GM23338 (cell line): ENCODE measurements around the gene KIF25. TPM values are rescaled to one million over a fixed set of nuclear protein-coding genes. Genes with fewer than 3 reads are reported as not detected.

ENCODE experiments used
- ATAC-seq: fragments of 200-7000 bp; cut with Tn5 transposase; 3 replicates; pipeline ENCODE4 v1.9.1; 2020
- DNase-seq: peaks from one replicate; pipeline ENCODE4 v3.0.0-alpha.2; 2015; ENCODE audit warnings: low spot score
- H2AFZ ChIP-seq: fragments of 200-600 bp; sonication (generic); 2 replicates; pipeline ENCODE4 v1.8.0; 2016; ENCODE audit warnings: antibody characterized with exemption, mild to moderate bottlenecking, moderate library complexity
- H3F3A ChIP-seq: fragments of 200-600 bp; sonication (generic); replicated peaks from 2 replicates; pipeline ENCODE4 v1.8.0; 2017; ENCODE audit warnings: antibody characterized with exemption, mixed run types, low read depth
- H3K27ac ChIP-seq: fragments of 200-600 bp; sonication (generic); 2 replicates; pipeline ENCODE4 v1.6.1; 2016; ENCODE audit warnings: low read depth
- H3K27me3 ChIP-seq: fragments of 200-600 bp; sonication (generic); 2 replicates; pipeline ENCODE4 v1.8.0; 2016; ENCODE audit warnings: mild to moderate bottlenecking, mixed run types, moderate library complexity; ENCODE audit not compliant: insufficient read depth
- H3K36me3 ChIP-seq: fragments of 200-600 bp; sonication (generic); 2 replicates; pipeline ENCODE4 v1.8.0; 2016; ENCODE audit warnings: mild to moderate bottlenecking; ENCODE audit not compliant: insufficient read depth
- H3K4me1 ChIP-seq: fragments of 200-600 bp; sonication (generic); 2 replicates; pipeline ENCODE4 v1.8.0; 2016; ENCODE audit warnings: mild to moderate bottlenecking, moderate library complexity; ENCODE audit not compliant: insufficient read depth
- H3K4me2 ChIP-seq: fragments of 200-600 bp; sonication (generic); 2 replicates; pipeline ENCODE4 v1.7.1; 2017; ENCODE audit warnings: mixed run types
- H3K4me3 ChIP-seq: fragments of 200-600 bp; sonication (generic); 2 replicates; pipeline ENCODE4 v1.6.1; 2016; ENCODE audit warnings: mixed run types
- H3K79me2 ChIP-seq: fragments of 200-600 bp; sonication (generic); replicated peaks from 2 replicates; pipeline ENCODE4 v1.8.0; 2017; ENCODE audit warnings: mild to moderate bottlenecking; ENCODE audit not compliant: insufficient read depth
- H3K9me2 ChIP-seq: fragments of 200-600 bp; sonication (generic); 2 replicates; pipeline ENCODE4 v1.8.0; 2017; ENCODE audit not compliant: insufficient read depth
- H4K20me1 ChIP-seq: fragments of 200-600 bp; sonication (generic); replicated peaks from 2 replicates; pipeline ENCODE4 v1.8.0; 2017; ENCODE audit warnings: mild to moderate bottlenecking; ENCODE audit not compliant: insufficient read depth
- H3K27ac Mint-ChIP-seq: 2 replicates; pipeline ENCODE4 v1.8.0; 2020; ENCODE audit warnings: inconsistent platforms, mild to moderate bottlenecking, moderate library complexity, mixed read lengths
- H3K27me3 Mint-ChIP-seq: 3 replicates; pipeline ENCODE4 v1.8.0; 2022; ENCODE audit warnings: low read depth, mild to moderate bottlenecking, moderate library complexity, mixed read lengths, inconsistent platforms; ENCODE audit not compliant: insufficient read depth, poor library complexity
- H3K36me3 Mint-ChIP-seq: 3 replicates; pipeline ENCODE4 v1.8.0; 2021; ENCODE audit warnings: low read depth, mild to moderate bottlenecking, inconsistent platforms, moderate library complexity, mixed read lengths
- H3K4me1 Mint-ChIP-seq: 3 replicates; pipeline ENCODE4 v1.8.0; 2020; ENCODE audit warnings: mild to moderate bottlenecking, inconsistent platforms, mixed read lengths
- H3K4me3 Mint-ChIP-seq: 3 replicates; pipeline ENCODE4 v1.8.0; 2021; ENCODE audit warnings: moderate library complexity, mild to moderate bottlenecking, inconsistent platforms, mixed read lengths
- H3K9me3 Mint-ChIP-seq: 3 replicates; pipeline ENCODE4 v1.8.0; 2020; ENCODE audit warnings: moderate library complexity, mild to moderate bottlenecking, inconsistent platforms, mixed read lengths
- CREB1 ChIP-seq: fragments of 250-450 bp; sonication (Bioruptor Pico); IDR thresholded peaks from 2 replicates; pipeline ENCODE4 v1.5.0; 2020; ENCODE audit warnings: low read depth, mild to moderate bottlenecking, moderate library complexity
- CTCF ChIP-seq, 2 experiments: fragments of 200-600 bp in 1 of 2; sonication (generic) in 1 of 2; conservative IDR thresholded peaks; 2 replicates each; pipeline versions ENCODE4 v1.5.1 to v1.6.1; 2016 to 2017; ENCODE audit warnings: antibody characterized with exemption in 2 of 2, low read depth in 2 of 2, mild to moderate bottlenecking in 2 of 2, moderate library complexity in 1 of 2
- ETS1 ChIP-seq: IDR thresholded peaks from 2 replicates; pipeline ENCODE4 v1.6.1; 2016; ENCODE audit warnings: antibody characterized with exemption
- EZH2 ChIP-seq: fragments of 200-600 bp; sonication (generic); IDR thresholded peaks from one replicate; pipeline ENCODE4 v1.8.0; 2017; ENCODE audit warnings: antibody characterized with exemption, mild to moderate bottlenecking, low read depth; ENCODE audit not compliant: unreplicated experiment
- EZH2phosphoT487 ChIP-seq: fragments of 200-600 bp; sonication (generic); IDR thresholded peaks from one replicate; pipeline ENCODE4 v1.8.1; 2018; ENCODE audit warnings: antibody characterized with exemption; ENCODE audit not compliant: unreplicated experiment
- JUNB ChIP-seq: IDR thresholded peaks from one replicate; pipeline ENCODE4 v1.6.1; 2016; ENCODE audit warnings: antibody characterized with exemption; ENCODE audit not compliant: unreplicated experiment
- NANOG ChIP-seq: IDR thresholded peaks from 2 replicates; pipeline ENCODE4 v1.6.1; 2016; ENCODE audit warnings: antibody characterized with exemption, borderline replicate concordance
- POLR2AphosphoS5 ChIP-seq: IDR thresholded peaks from 2 replicates; pipeline ENCODE4 v1.6.1; 2016; ENCODE audit warnings: antibody characterized with exemption, low read depth
- REST ChIP-seq: IDR thresholded peaks from one replicate; pipeline ENCODE4 v1.6.1; 2018; ENCODE audit warnings: antibody characterized with exemption; ENCODE audit not compliant: unreplicated experiment
- STAT1 ChIP-seq: IDR thresholded peaks from one replicate; pipeline ENCODE4 v1.6.1; 2016; ENCODE audit warnings: antibody characterized with exemption; ENCODE audit not compliant: unreplicated experiment
- ZNF114 ChIP-seq: fragments of 250-450 bp; sonication (Bioruptor Pico); IDR thresholded peaks from 2 replicates; pipeline ENCODE4 v1.5.0; 2020; ENCODE audit warnings: mild to moderate bottlenecking, moderate library complexity
- ZNF331 ChIP-seq: fragments of 250-450 bp; sonication (Bioruptor Pico); IDR thresholded peaks from 2 replicates; pipeline ENCODE4 v1.5.0; 2020; ENCODE audit warnings: low read depth, mild to moderate bottlenecking, moderate library complexity
- ZNF462 ChIP-seq: fragments of 250-450 bp; sonication (Bioruptor Pico); IDR thresholded peaks from 2 replicates; pipeline ENCODE4 v1.5.0; 2020; ENCODE audit warnings: mild to moderate bottlenecking, moderate library complexity
- polyA plus RNA-seq: library from polyadenylated mRNA; unstranded; fragments of >200 nt; fragmentation: Nextera tagmentation; extraction: Ambion mirVana; gene quantifications from 2 replicates; pipeline ENCODE4 v1.2.1, GENCODE V29; 2016
- total RNA-seq: library from RNA; depleted of rRNA; stranded (reverse); fragments of >200 nt; shearing (Covaris generic); gene quantifications from 2 replicates; pipeline ENCODE4 v1.2.3, GENCODE V29; 2014

KIF25 gene
- total and polyA plus RNA-seq, 2 experiments from 2014 or later = 0.69 to 0.76 TPM

- no peak overlapping the region for H3K4me3 Mint-ChIP-seq
- DNase-seq (no peak), ATAC-seq (no peak)
- Histone ChIP-seq H4K20me1 (0 out of 2 replicates have a peak, but pooled peaks cover 3% of the 10 kb centered on the region), H3K4me2 (no peak overlapping the region), H2AFZ (no peak overlapping the region), H3K36me3 (no peaks in the 10 kb centered on the region), H3K4me3 (no peak overlapping the region), H3K27me3 (no peaks in the 10 kb centered on the region), H3K79me2 (no peaks in the 10 kb centered on the region), H3K27ac (no peak overlapping the region), H3K9me2 (no peaks in the 10 kb centered on the region), H3K4me1 (peaks cover 10% of the 10 kb centered on the region), H3F3A (no peaks in the 10 kb centered on the region)
- peaks cover 11% of the 10 kb centered on the region for H3K9me3 Mint-ChIP-seq
- TF ChIP-seq EZH2phosphoT487 = no peak
- TF ChIP-seq EZH2 = no peak
- TF ChIP-seq CTCF (conservative IDR thresholded peaks at IDR 0.05; ENCODE audit: low read depth in 2 of 2) = no peak
- TF ChIP-seq JUNB = no peak
- TF ChIP-seq POLR2AphosphoS5 = no peak
- no peak for TF ChIP-seq ZNF462 (CRISPR knock-in tag)
- no peak for TF ChIP-seq ETS1
- TF ChIP-seq REST = no peak
- no peak for TF ChIP-seq ZNF331 (CRISPR knock-in tag)
- no peak for TF ChIP-seq CREB1 (CRISPR knock-in tag)
- TF ChIP-seq ZNF114 (CRISPR knock-in tag) = no peak
- TF ChIP-seq NANOG = no peak
- TF ChIP-seq STAT1 = no peak
- H3K27me3 Mint-ChIP-seq = peaks cover 6% of the 10 kb centered on the region
- H3K27ac Mint-ChIP-seq = no peak overlapping the region
- peaks cover 6% of the 10 kb centered on the region for H3K36me3 Mint-ChIP-seq
- peaks cover 12% of the 10 kb centered on the region for H3K4me1 Mint-ChIP-seq
Observed at GRCh38 chr6:167977717-167978467, 19.6 kb upstream of the KIF25 start.
